Femur (tissue), 1 donor: ENCODE measurements around the gene BCAR3.

Experiments
- DNase-seq: peaks from one replicate; pipeline ENCODE4 v3.0.0-alpha.2; 2017

The BCAR3 gene

DNA sequence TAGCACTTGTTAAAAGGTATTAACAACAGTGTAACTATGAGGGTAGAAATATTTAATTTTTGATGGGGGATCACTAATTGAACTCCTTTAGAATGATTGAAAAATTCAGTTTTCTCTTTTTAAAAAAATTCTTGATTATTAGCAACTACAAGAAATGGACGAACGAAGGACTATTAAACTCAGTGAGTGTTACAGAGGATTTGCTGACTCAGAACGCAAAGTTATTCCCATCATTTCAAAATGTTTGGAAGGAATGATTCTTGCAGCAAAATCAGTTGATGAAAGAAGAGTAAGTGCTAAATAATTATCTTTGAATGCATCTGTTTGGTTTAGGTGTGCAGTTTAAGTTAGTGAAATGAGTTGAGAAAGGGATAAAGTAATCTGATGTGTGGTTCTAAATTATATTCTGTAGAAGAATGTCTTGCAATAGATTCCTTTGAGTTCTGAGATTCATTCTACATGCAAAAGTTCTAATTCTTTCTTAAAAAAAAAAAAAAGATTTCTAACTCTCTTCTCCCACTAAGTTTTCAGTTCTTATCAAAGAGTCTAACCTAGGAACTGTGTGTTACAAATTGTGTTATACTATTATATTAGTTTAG lies 148.8 kb downstream of the BCAR3 start:
- DNase-seq, result no peak

DNA sequence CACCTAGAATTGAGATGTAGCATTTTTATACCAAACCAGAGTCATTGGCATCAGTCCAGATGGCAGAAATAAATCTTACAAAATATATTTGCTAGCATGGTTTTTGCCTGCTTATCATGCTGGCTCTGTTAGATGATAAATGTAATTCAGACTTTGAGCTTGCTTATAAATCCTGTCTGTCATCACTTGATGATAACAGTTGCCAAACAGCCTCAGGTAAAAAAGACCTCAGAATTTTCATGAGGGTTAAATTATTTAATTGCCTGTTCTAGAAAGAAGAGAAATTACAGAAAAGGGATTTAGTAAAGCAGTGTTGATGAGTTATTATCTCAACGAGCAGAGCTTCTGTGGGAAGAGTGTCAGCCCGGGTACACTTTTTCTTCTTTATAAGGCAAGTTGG lies 150.4 kb downstream of the BCAR3 start:
- no peak for DNase-seq

DNA sequence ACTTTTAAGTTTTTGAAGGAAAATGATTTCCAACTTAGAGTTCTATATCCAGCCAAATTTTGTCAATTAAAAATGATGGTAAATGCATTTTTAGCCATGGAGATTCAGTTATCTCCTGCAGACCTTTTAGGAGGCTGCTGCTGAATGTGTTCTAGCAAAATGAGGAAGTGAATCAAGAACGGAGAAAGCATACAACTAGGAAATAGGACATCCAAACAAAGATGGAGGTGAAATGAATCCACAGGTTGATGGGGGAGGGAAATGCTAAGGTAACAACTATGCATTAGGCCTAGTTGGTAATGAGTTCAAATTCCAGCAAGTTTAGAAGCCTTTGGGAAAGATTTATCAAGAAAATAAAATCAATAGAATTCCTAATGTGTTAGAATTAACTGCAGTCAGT lies 153.2 kb downstream of the BCAR3 start:
- no peak for DNase-seq

DNA sequence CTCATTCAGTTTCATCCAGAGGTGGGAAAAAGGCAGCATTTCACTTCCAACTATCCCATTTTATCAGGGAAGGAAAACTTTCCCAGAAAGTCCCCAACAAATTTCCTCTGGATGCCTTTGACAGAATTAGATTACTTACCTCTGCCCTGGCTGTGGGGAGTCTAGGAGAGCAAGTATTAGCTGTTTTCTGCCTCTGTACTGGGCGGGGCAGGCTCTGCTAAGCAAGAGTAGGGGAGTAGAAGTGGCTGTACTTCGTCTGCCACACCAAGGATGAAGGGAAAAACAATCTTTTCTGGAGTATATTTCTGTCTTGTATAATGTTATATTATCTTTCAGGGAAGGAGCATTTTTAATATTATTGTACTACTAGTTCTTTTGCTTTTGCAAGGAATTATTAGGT lies 155.2 kb downstream of the BCAR3 start:
- no peak for DNase-seq

DNA sequence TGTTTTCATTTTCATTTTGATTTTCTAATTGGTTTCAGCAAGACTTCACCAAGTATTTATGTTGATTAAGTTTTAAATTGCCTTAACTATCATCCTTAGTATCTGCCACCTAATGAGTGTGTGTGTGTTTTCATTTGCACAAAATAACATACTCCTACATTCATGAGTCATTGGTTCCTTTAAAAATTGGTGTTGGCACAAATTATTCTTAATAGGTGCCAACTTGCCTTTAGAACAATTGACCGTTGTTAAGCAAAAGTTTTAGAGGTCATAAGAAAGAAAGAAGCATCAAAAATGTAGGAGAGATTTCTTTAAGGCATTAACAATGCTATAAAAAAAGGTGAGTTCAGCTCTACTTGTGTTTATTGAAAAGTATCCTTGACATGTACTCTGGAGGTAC lies 156.2 kb downstream of the BCAR3 start:
- DNase-seq, result no peak

DNA sequence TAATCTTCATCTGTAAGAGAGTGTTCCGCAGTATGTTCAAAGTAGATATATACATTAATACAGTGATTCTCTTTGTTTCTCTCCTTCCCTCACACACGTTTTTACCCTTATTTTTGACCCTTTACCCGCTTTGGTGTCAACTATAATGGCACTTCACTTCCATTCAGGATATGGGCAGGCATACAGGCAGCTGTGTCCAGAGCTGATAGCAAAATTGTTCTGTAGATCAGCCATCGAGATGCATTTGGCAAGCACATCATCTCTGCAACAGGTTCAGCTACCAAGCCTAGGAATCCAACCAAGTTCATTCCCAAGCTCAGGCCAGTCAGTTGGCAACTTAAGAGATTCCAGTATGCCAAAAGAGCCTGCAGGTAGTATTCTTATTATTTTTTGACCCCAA lies 158.9 kb downstream of the BCAR3 start:
- no peak for DNase-seq

DNA sequence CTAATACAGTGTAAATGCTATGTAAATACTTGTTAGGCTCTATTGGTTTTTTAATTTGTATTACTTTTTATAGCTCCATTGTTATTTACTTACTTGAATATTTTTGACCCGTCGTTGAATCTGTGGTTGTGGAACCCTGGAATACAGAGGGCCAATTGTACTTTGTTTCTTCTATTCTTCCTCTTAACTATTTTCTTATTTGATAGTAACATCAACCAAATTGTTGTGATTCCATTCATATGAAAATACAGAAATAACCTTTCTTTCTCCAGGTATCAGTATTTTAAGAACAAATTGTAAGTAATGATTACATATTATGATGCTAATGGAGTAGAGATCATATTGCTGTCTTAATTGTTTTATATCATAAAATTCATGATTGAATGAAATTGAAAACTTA lies 160.0 kb downstream of the BCAR3 start:
- DNase-seq, result no peak

DNA sequence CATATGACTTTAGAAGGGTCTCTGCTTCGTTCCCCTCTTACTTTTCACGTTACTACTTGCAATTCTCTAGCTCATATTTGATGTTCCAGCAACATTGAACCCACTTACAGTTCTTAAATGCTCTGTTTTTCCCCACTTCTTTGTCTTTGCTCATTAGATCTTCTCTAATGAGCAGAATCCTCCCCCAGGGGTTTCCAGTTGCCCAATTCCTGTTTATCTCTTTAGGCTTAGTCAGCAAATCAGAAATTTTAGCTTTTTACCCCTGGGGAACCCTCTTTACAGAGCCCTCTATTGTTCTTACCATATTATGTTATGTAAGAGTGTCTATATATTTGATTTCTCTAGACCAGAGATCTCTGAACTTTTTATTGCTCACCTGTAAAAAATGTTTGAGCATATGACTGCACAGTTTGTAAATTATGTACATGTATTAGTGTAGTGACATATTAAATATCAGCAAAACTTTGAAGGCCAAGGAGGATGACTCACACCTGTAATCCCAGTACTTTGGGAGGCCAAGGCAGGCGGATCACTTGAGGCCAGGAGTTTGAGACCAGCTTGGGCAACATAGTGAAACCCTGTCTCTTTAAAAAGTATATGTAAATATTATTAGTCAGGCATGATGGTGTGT lies 162.3 kb downstream of the BCAR3 start:
- no peak for DNase-seq

DNA sequence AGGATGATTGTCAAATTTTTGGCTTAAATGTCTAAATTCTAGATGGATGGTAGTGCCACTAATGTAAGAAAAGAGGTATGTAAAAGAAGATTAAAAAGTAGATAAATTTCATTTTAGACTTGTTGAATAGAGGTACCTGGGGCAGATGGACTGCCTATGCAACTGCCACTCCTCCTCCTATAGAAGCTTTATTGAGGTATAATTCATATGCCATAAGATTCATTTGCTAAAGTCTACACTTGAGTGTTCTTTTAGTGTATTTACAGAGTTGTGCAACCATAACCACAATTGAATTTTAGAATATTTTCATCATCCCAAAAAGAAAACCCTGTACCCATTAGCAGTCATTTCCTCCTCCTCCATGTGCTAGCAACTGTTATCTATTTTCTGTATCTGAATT lies 163.1 kb downstream of the BCAR3 start:
- no peak for DNase-seq

DNA sequence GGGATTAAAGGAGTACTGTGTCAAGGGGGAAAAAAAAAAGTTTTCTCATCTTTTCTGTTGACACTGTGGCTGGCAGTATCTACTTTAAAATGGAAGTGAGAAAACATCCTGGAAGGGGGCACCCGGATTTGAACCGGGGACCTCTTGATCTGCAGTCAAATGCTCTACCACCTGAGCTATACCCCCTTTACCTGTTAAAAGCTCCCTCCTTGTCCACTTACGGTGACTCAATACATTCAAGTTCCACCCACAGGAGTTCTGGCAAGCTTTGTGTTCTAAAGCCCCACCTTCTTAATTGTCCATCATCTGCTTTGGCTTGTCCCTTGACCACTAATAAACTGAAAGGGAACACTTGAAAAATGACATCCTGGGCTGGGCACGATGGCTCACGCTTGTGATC lies 165.5 kb downstream of the BCAR3 start:
- no peak for DNase-seq
